SKM-1 treated with dmso at 0.1 percent for 144 hours (cell line): ENCODE results near the gene CORT.
"Not testable (repeated sequence)": the region's sequence is repeated elsewhere in the genome, so short reads cannot be mapped to it uniquely, and the experiment has no call there.

Experiments used
- DNase-seq: peaks from one replicate; lab custom pipeline; 2025; ENCODE audit not compliant: unreplicated experiment; lab: John Stamatoyannopoulos, UW

CORT gene

DNA sequence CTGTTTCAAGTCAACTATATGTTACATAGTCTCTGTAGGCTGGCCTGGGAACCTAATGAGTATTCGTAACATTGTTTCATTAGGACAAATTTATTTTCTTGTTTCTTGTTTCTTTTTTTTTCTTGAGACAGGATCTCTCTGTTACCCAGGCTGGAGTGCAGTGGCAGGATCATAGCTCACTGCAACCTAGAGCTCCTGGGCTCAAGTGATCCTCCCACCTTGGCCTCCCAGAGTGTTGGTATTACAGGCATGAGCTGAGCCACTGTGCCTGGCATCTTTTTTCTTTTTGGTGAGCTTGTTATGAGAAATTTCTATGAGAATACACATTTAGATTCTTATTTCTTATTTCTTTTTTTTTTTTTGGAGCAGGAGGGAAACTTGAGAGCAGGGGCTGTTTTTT, 12.8 kb upstream of the CORT start:
- no peak for DNase-seq

DNA sequence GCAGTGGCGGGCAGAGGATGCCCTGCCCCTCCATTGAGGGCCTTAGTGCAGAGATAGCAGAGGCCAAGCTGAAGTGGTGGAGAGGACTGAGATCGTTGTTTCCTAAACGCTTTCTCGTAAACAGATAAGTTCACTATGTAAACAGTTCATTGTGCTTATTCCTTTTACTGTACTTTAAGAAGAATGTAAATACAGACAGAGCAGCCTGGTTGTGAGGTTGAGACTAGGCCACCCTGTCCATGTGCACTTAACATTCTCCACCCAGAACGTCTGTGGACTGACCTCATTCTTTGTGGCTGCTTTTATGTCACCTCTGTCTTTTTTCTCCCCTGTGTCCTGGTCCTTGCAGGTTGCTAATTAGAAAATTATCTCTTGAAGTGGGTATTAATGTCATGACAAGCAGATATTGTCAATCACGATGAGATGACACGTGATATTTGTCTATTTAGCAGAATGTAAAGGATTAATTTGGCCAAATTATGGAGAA, 11.1 kb upstream of the CORT start:
- DNase-seq = no peak

GRCh38 chr1:10440305-10440704, 9.5 kb upstream of the CORT start:
- DNase-seq = no peak

DNA sequence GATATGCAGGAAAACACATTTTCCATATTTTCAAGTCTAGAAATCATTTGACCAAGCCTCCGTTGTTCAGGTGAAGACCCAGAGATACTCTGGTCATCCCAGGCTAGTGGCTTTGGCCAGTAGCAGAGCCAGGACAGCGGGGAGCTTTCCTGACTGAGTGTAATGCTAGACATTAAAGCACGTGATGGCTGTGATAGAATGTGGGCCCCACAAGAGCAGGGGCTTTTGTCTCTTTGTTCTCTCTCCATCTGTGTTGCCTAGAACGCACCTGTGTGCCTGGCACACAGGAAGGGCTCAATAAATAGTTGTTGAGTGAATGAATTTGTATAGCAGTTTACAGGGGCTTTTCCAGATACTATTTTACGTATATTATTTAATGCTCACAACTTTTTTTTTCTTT, 9.0 kb upstream of the CORT start:
- no peak for DNase-seq

GRCh38 chr1:10444248-10444647, 5.6 kb upstream of the CORT start:
- no peak for DNase-seq

DNA sequence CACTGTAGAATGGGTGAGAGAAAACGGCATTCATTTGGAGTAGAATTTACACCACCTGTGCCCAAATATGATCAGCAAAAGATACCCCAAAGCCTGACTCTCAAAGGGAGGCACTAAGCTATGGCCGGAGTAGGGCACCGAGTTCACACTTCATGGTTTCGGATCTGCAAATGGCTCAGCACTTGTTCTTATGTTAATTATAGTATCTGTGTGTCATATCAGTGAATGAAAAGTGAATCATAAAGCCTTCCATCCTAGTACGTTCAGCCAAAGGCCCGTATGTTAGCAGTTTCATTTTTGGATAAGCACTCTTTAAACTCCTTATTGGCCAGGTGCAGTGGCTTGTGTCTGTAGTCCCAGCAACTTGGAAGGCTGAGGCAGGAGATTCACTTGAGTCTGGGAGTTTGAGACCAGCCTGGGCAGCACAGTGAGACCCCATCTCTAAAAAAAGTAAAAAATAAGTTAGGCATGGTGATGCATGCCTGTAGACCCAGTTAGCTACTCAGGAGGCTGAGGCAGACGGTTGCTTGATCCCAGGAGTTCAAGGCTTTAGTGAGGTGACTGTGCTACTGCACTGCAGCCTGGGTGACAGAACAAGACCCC, 4.9 kb upstream of the CORT start:
- DNase-seq = no peak

DNA sequence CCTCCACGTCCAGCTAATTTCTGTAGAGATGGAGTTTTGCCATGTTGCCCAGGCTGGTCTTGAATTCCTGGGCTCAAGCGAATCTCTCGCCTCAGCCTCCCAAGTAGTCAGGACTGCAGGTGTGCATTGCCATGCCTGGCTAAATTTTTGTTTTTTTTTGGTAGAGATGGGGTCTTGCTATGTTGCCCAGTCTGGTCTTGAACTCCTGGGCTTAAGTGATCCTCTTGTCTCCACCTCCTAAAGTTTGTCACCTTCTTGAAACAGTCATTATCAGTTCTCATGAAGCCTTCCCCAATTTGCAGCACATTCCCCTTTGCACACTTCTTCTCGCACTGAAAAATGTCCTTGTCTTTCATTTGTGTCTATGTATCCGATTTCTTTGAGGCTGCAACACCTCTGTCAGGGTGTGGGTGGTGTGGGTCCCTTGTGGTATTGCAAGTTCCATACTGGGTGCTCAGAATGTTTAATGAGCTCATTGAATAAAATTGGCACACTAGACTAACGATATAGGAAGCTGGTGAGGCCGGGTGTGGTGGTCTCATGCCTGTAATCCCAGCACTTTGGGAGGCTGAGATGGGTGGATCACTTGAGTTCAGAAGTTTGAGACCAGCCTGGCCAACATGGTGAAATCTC, 2.9 kb upstream of the CORT start:
- DNase-seq = no peak

- DNase-seq = no peak
Observed at GRCh38 chr1:10450156-10450814, 454 bp downstream of the CORT start.

- no peak for DNase-seq
Observed at GRCh38 chr1:10450836-10451235, 1.0 kb downstream of the CORT start.

DNA sequence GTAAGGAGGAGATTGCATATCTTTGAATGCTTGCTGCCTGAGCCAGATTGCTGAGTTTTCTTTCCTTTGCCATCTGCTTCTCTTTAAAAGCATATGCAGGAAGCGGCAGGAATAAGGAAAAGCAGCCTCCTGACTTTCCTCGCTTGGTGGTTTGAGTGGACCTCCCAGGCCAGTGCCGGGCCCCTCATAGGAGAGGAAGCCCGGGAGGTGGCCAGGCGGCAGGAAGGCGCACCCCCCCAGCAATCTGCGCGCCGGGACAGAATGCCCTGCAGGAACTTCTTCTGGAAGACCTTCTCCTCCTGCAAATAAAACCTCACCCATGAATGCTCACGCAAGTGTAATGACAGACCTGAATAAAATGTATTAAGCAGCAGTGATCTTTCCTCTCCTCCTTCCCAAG, 1.5 kb downstream of the CORT start:
- no peak for DNase-seq

DNA sequence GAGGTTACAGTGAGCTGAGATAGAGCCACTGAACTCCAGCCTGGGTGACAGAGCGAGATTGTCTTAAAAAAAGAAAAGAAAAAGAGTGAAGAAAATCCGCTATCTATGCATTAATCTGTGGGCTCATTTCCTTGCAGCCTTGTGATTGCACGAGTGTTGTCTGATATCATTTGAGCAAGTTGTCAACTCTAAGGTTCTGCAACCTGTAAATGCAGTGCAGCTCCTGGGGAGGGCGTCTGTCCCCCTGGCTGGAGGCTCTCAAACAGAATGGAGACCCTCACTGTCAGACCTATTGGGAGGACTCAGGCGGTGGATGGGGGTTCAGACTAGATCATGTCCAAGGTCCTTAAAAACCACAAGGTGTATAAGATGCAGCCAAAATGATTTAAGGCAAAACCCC, 6.2 kb downstream of the CORT start:
- no peak for DNase-seq

- no peak for DNase-seq
Observed at GRCh38 chr1:10456661-10457060, 6.8 kb downstream of the CORT start.

GRCh38 chr1:10457462-10457861, 7.6 kb downstream of the CORT start:
- not testable (repeated sequence) for DNase-seq

GRCh38 chr1:10457875-10458274, 8.0 kb downstream of the CORT start:
- DNase-seq = no peak

DNA sequence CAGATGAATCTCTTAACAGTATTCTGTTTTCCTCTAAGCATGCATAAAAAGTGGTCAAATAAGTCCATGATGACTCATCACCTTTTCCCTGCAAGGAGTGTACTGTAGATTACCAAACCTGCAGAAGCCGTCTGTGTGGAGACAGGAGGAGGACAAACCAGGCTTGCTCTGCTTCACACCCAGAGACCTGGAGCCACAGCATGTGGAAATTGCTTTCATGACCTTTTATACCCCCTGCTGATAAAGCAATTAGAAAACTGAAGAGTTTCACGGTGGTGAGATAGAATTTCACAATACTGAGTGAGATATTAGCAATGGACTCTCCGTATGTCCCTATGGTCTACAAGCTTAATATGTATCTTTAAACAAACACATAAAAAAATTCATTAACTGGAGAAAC, 9.4 kb downstream of the CORT start:
- no peak for DNase-seq

GRCh38 chr1:10467078-10467477, 17.2 kb downstream of the CORT start:
- no peak for DNase-seq

DNA sequence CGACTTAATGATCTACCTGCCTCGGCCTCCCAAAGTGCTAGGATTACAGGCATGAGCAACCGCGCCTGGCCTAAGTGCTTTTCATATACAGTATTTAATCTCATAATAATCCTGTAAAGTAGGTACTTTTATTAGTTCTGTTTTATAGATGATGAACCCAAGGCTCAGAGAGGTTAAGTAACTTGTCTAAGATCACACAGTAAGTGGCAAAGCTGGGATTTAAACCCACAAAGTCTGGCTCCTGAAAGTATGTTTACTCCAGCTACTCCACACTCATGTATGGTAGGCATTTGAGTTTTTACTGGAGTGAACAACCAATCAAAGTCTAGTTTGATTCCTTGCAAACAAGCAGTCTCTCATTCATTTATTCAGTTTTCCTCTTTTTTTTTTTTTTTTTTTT, 20.2 kb downstream of the CORT start:
- DNase-seq = no peak

DNA sequence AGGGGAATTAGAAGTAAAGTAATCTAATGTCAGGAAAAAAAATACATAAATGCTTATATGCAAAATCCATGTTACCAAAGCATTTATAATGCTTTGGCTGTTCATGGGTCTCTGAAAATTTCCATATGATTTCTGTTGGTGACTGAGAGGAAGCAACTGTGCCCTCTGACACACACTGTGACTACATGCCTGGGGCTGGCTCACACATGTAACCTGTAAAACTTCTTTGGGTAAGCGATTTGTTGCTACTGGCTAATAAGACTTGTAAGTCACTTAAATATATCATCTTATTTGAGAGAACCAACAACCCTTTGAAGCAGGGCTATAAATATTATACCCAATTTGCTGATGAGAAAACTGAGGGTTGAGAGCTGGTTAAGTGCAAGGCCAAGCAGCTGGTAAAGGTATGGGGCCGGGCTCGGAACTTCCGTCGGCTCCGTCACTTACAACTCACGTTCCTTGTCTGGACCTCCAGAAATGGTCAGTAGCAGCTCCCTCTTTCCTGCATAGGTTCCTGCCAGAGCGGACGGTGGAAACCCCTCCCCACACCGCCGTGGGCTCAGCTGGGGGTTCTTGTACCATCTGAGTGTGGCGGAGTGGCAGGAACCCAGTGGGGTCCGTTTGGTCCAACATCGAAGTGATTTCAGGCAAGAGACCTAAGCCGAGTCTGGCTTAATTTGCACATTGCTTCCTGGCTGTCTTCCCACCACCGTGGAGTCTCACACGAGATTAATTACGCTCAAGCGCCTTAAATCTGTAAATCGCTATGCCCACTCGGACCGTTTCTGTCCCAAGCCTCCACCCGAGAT, 21.8 kb downstream of the CORT start:
- no peak for DNase-seq

- DNase-seq = peak; percentile 93
Observed at GRCh38 chr1:10472220-10473144, 22.7 kb downstream of the CORT start, which contains the start of gene DFFA. Gene DFFA, minus strand, starts transcription at chr1:10472529. Its CDS starts 71 bp downstream, at chr1:10472458.

GRCh38 chr1:10473145-10473765, 23.4 kb downstream of the CORT start:
- no peak for DNase-seq
